BJ (cell line): ENCODE data around the gene MCC. TPM values are rescaled to one million over a fixed set of nuclear protein-coding genes. Genes with fewer than 3 reads are reported as not detected.

Experiments
- CTCF ChIA-PET: fragments of 350-600 bp; formaldehyde crosslinking; extraction: SDS; loops from one replicate; lab custom pipeline; 2021; ENCODE audit warnings: antibody characterized with exemption, inconsistent platforms; lab: Yijun Ruan, JAX
- POLR2A ChIA-PET: fragments of 300-600 bp; sonication (Branson Sonifier 250); formaldehyde crosslinking; extraction: SDS; loops from one replicate; lab custom pipeline; 2021; ENCODE audit warnings: antibody characterized with exemption; lab: Charles Lee
- DNase-seq: peaks from one replicate; pipeline ENCODE4 v3.0.0-alpha.2; 2011; ENCODE audit warnings: low read depth
- H3K27me3 ChIP-seq: 2 replicates; pipeline ENCODE4 v1.6.0; 2011; ENCODE audit warnings: low read length; ENCODE audit not compliant: control insufficient read depth, insufficient read depth
- H3K36me3 ChIP-seq: 2 replicates; pipeline ENCODE4 v1.5.1; 2011; ENCODE audit warnings: low read length; ENCODE audit not compliant: control insufficient read depth, insufficient read depth
- H3K4me3 ChIP-seq: 2 replicates; pipeline ENCODE4 v1.5.1; 2011; ENCODE audit warnings: low read depth, mild to moderate bottlenecking, control low read depth, low read length
- polyA plus RNA-seq: library from polyadenylated mRNA; depleted of rRNA; stranded (reverse); fragments of >200 nt; gene quantifications from 2 replicates; pipeline ENCODE4 v1.2.3, GENCODE V29; 2011
- TF ChIP-seq, protein P1 (sequence below): IDR thresholded peaks from 2 replicates; pipeline ENCODE4 v1.5.1; 2011; ENCODE audit warnings: low read depth, mild to moderate bottlenecking, control low read depth, inconsistent platforms, low read length, moderate library complexity; ENCODE audit not compliant: insufficient read depth

MCC gene
- polyA plus RNA-seq, 1 experiment: 2.3 TPM

DNA sequence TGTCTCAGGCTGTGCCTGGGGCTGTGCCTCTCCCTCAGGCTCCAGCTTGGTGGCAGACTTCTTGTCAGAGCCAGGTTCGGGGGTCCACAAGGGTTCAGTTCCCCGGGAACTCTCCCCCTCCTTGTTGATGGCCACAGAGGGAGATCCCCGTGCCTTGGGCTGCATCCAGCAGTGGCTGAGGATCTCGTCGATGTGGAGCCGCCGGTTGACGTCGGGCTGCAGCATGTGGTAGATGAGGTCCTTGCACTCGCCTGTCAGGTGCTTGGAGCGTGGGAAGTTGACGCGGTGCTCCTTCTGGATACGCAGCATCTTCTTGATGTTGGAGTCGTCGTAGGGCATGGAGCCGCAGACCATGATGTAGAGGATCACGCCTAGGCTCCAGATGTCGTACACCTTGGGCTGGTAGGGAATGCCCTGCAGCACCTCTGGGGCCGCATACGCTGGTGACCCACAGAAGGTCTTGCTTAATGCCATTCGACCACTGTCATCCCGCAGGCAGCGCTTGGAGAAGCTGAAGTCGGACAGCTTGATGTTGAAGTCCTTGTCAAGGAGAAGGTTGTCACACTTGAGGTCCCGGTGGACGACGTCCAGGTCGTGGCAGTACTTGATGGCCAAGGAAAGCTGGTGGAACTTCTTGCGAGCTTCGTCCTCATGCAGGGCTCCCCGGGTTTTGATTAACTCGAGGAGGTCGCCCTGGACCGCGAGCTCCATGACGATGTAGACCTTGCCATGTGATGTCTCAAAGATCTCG is 54.2 kb downstream of the MCC start:
- H3K27me3 ChIP-seq: no peaks in the 10 kb centered on the region
- DNase-seq: no peak
- TF ChIP-seq, protein P1, sequence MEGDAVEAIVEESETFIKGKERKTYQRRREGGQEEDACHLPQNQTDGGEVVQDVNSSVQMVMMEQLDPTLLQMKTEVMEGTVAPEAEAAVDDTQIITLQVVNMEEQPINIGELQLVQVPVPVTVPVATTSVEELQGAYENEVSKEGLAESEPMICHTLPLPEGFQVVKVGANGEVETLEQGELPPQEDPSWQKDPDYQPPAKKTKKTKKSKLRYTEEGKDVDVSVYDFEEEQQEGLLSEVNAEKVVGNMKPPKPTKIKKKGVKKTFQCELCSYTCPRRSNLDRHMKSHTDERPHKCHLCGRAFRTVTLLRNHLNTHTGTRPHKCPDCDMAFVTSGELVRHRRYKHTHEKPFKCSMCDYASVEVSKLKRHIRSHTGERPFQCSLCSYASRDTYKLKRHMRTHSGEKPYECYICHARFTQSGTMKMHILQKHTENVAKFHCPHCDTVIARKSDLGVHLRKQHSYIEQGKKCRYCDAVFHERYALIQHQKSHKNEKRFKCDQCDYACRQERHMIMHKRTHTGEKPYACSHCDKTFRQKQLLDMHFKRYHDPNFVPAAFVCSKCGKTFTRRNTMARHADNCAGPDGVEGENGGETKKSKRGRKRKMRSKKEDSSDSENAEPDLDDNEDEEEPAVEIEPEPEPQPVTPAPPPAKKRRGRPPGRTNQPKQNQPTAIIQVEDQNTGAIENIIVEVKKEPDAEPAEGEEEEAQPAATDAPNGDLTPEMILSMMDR: no peak
- CTCF ChIA-PET: no interaction called here
- H3K36me3 ChIP-seq: no peaks in the 10 kb centered on the region
- POLR2A ChIA-PET: no interaction called here
- H3K4me3 ChIP-seq: no peak overlapping the region

DNA sequence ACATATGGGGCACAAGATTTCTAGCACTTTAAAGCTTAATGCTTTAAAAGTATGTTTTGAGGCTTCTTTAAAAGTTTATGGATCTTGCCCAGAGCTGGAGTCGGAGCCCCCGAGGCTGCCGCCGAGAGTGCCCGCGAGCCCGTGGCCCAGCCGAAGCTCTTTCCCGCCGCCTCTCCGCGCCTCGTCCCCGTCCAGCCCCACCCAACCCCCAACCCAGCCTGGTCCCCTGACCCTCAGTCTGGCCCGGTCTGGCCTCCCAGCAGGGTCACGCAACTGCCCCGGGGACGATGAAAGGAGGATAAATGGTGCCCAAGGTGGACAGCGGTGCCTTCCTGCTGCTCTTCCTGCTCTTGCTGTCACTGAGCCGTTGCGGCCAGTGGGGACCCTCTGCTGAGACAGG is 55.2 kb downstream of the MCC start:
- DNase-seq: no peak
- Histone ChIP-seq H3K27me3 (no peaks in the 10 kb centered on the region), H3K4me3 (no peak overlapping the region), H3K36me3 (no peaks in the 10 kb centered on the region)
- ChIA-PET CTCF (interaction anchor here (0.6 kb wide), 1 partner anchor 16 kb away, joined by 3 read pairs; no protein-coding TSS in a partner anchor), POLR2A (no interaction called here)
- TF ChIP-seq, protein P1: no peak

DNA sequence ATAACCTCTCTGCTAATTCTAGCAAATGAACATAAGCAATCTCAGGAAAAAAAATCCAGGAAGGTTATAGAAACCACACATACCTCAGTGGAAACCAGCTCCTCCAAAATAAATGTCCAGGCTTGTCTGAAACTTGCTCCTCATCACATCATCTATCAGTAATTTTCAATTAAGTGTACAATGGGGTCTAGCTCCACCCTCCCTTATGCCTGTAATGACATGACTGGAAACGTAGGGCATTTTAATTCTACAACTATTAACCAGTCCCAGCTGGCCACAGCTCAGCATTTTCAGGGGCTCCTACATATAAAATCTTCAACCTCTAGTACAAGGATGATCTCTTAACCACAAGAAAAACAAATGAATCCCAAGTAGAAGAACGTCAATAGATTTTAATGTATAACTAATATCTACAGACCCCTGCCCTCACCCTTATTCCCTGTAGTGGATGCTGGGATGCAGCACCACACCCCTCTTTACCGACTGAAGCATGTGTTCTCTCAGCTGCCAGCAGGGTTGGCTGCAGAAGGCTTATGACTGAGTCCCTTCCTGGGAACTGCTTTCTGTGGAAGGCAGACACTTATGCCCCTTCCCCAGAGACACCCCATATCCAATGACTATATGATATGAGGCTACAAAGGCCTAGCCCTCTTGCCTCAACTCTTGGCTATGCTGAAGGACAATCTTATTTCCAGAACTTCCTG is 60.2 kb downstream of the MCC start:
- Histone ChIP-seq H3K4me3 (no peak overlapping the region), H3K27me3 (no peaks in the 10 kb centered on the region), H3K36me3 (no peaks in the 10 kb centered on the region)
- CTCF ChIA-PET: no interaction called here
- TF ChIP-seq, protein P1: no peak
- POLR2A ChIA-PET: no interaction called here
- DNase-seq: no peak

DNA sequence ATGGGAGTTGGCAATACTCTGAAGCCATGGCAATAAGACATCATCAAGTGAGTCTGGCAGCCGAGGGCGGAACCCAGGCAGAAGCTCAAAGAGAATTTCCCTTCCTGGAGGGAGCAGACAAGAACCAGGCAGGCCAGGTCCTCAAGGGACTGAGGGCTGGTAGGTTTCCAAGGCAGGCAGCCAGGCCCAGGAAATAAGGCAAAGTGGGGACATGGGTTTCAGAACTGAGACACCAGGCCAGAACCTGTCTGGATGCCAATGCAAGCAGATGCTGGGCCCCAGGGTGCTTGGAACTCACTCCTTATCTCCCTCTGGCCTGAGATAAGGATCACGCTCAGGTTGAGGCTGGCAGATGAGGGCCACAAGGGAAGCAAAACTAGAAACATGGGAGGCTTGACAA is 62.3 kb downstream of the MCC start:
- Histone ChIP-seq H3K4me3 (no peak overlapping the region), H3K27me3 (no peaks in the 10 kb centered on the region), H3K36me3 (no peaks in the 10 kb centered on the region)
- DNase-seq: no peak
- CTCF ChIA-PET: no interaction called here
- POLR2A ChIA-PET: no interaction called here
- TF ChIP-seq, protein P1: no peak

DNA sequence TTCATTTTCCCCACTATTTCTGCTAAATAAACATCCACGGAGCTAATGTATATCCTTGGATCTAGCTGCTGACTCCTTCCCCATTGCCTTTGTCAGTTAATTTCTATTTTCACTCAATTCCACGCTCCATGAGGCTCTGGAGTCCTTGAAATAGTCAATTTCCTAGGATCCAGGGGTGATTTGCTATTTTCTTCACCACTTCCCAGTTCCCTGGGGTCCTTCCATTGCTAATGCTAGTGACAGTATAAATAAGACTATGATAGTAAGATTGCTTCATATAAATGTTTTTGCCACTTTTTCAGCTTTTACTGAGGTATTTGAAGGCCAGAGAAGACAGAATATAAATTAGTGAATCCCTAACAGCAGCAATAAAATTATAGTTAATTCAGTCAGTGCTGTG is 66.6 kb downstream of the MCC start:
- CTCF ChIA-PET: interaction anchor here (0.6 to 1.6 kb wide), 2 partner anchors 34 to 425 kb away, joined by 3 read pairs; no protein-coding TSS in a partner anchor
- POLR2A ChIA-PET: no interaction called here
- no peaks in the 10 kb centered on the region for H3K27me3 ChIP-seq
- no peaks in the 10 kb centered on the region for H3K36me3 ChIP-seq
- H3K4me3 ChIP-seq: no peak overlapping the region
- TF ChIP-seq, protein P1: no peak
- DNase-seq: no peak
